OCI-LY7 (cell line): ENCODE results near the gene POPDC2. TPM values are rescaled to one million over a fixed set of nuclear protein-coding genes. Genes with fewer than 3 reads are reported as not detected.

ENCODE experiments used
- BruUV-seq: library from RNA; stranded (reverse); fragments of 400-500 nt; replicated peaks from 2 replicates; lab custom pipeline; 2021; lab: Mats Ljungman, UMichigan
- CTCF ChIA-PET: fragments of 300-600 bp; sonication (Branson Sonifier 250); formaldehyde crosslinking; loops from one replicate; lab custom pipeline; 2022; ENCODE audit warnings: antibody characterized with exemption; ENCODE audit not compliant: unreplicated experiment; lab: Charles Lee
- POLR2A ChIA-PET: fragments of 300-600 bp; sonication (Branson Sonifier 250); formaldehyde crosslinking; loops from one replicate; lab custom pipeline; 2022; ENCODE audit warnings: antibody characterized with exemption; lab: Charles Lee
- DNase-seq: peaks from one replicate; pipeline ENCODE4 v3.0.0-alpha.2; 2015; ENCODE audit warnings: low spot score
- H2AFZ ChIP-seq: fragments of 200-600 bp; sonication (generic), shearing (Covaris generic); 2 replicates; pipeline ENCODE4 v1.6.1; 2014; ENCODE audit warnings: mild to moderate bottlenecking, antibody characterized with exemption, low read length, moderate library complexity
- H3K27ac ChIP-seq: fragments of 200-600 bp; sonication (generic); 2 replicates; pipeline ENCODE4 v1.5.1; 2014; ENCODE audit warnings: mixed run types, low read depth, mild to moderate bottlenecking, moderate library complexity, low read length, inconsistent platforms; ENCODE audit not compliant: poor library complexity, severe bottlenecking
- H3K36me3 ChIP-seq: fragments of 200-600 bp; sonication (generic); 2 replicates; pipeline ENCODE4 v1.6.1; 2014; ENCODE audit warnings: mild to moderate bottlenecking, antibody characterized with exemption, low read length, moderate library complexity, mixed read lengths; ENCODE audit not compliant: insufficient read depth
- H3K4me1 ChIP-seq: fragments of 200-600 bp; sonication (generic); 2 replicates; pipeline ENCODE4 v1.5.1; 2014; ENCODE audit warnings: mild to moderate bottlenecking, low read length; ENCODE audit not compliant: insufficient read depth, poor library complexity, severe bottlenecking
- H3K4me2 ChIP-seq: fragments of 200-600 bp; sonication (generic); 2 replicates; pipeline ENCODE4 v1.6.1; 2014; ENCODE audit warnings: mild to moderate bottlenecking, low read length
- H3K4me3 ChIP-seq: fragments of 200-600 bp; sonication (generic); 2 replicates; pipeline ENCODE4 v1.5.1; 2014; ENCODE audit warnings: mild to moderate bottlenecking, low read depth, low read length; ENCODE audit not compliant: poor library complexity, severe bottlenecking
- H3K79me2 ChIP-seq: fragments of 200-600 bp; sonication (generic); 2 replicates; pipeline ENCODE4 v1.6.1; 2016; ENCODE audit warnings: low read depth, mild to moderate bottlenecking, low read length, moderate library complexity, mixed read lengths; ENCODE audit not compliant: insufficient read depth
- H3K9me2 ChIP-seq: fragments of 200-600 bp; sonication (generic); 2 replicates; pipeline ENCODE4 v1.6.1; 2016; ENCODE audit warnings: mild to moderate bottlenecking, low read length, mixed read lengths; ENCODE audit not compliant: insufficient read depth
- H3K9me3 ChIP-seq: fragments of 200-600 bp; sonication (generic); 2 replicates; pipeline ENCODE4 v1.6.1; 2014; ENCODE audit warnings: mild to moderate bottlenecking, mixed run types, low read length, mixed read lengths
- H4K20me1 ChIP-seq: fragments of 200-600 bp; sonication (generic); 2 replicates; pipeline ENCODE4 v1.6.1; 2014; ENCODE audit warnings: mild to moderate bottlenecking, antibody characterized with exemption, low read length, moderate library complexity, mixed read lengths; ENCODE audit not compliant: insufficient read depth
- EZH2phosphoT487 ChIP-seq: fragments of 200-600 bp; sonication (generic); IDR thresholded peaks from 2 replicates; pipeline ENCODE4 v1.6.1; 2018; ENCODE audit warnings: low read depth, borderline replicate concordance, mild to moderate bottlenecking, mixed run types, antibody characterized with exemption, low read length, moderate library complexity, mixed read lengths
- intact Hi-C: fragments of 100-400 bp; cut with micrococcal nuclease; formaldehyde crosslinking; loops from one replicate; pipeline ENCODE4 v1.10.0; 2022; ENCODE audit not compliant: unreplicated experiment
- total RNA-seq, 2 experiments: library from RNA; depleted of rRNA in 1 of 2; stranded (reverse); fragments of >200 nt in 1 of 2; shearing (Covaris generic) in 1 of 2; gene quantifications; 2 replicates each; pipeline ENCODE4 v1.2.3, GENCODE V29; 2014 to 2022
- TF ChIP-seq, protein P1 (sequence below): fragments of 200-600 bp; sonication (generic); conservative IDR thresholded peaks from 2 replicates; pipeline ENCODE4 v1.5.1; 2014; ENCODE audit warnings: mild to moderate bottlenecking, antibody characterized with exemption, low read length, moderate library complexity, mixed read lengths

Gene POPDC2
- total RNA-seq, 2 experiments from 2014 or later: 0.16 to 1.3 TPM

DNA sequence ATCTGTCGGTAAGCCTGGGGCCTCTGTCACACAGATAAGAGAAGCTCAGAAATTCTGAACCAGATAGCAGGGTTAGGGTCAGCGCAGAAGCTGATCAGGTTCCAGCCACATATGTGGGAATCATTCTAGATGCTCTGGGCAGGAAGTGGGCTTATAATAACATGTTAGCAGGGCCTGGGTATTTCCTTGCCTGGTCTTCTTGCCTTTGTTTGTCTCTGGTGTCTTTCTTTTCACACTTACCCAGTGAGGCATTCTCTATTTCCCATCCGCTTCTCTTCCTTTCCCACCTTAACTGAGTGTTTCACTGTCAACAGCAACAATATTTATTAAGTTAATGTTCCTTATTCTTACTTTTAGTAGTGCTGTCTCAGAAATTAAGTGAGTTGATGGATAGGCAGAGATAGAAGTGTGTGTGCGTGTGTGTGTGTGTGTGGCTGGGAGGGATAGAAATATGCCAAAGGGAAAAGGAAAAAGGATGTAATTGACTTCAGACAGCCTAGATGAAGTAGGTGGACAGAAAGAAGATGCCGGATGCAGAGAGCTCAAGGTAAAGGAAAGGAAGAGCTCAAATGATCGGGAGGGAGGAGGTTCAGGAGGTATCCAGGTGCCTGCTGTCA is 60.7 kb downstream of the POPDC2 start:
- Histone ChIP-seq H2AFZ (no peak overlapping the region), H3K4me3 (no peak overlapping the region), H3K9me2 (no peaks in the 10 kb centered on the region), H3K9me3 (no peaks in the 10 kb centered on the region), H4K20me1 (no peaks in the 10 kb centered on the region), H3K27ac (no peak overlapping the region), H3K36me3 (no peaks in the 10 kb centered on the region), H3K4me1 (no peaks in the 10 kb centered on the region), H3K4me2 (no peak overlapping the region), H3K79me2 (no peaks in the 10 kb centered on the region)
- intact Hi-C loops: no loop called here
- POLR2A ChIA-PET: no interaction called here
- TF ChIP-seq, protein P1, sequence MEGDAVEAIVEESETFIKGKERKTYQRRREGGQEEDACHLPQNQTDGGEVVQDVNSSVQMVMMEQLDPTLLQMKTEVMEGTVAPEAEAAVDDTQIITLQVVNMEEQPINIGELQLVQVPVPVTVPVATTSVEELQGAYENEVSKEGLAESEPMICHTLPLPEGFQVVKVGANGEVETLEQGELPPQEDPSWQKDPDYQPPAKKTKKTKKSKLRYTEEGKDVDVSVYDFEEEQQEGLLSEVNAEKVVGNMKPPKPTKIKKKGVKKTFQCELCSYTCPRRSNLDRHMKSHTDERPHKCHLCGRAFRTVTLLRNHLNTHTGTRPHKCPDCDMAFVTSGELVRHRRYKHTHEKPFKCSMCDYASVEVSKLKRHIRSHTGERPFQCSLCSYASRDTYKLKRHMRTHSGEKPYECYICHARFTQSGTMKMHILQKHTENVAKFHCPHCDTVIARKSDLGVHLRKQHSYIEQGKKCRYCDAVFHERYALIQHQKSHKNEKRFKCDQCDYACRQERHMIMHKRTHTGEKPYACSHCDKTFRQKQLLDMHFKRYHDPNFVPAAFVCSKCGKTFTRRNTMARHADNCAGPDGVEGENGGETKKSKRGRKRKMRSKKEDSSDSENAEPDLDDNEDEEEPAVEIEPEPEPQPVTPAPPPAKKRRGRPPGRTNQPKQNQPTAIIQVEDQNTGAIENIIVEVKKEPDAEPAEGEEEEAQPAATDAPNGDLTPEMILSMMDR: no peak
- no peak for TF ChIP-seq EZH2phosphoT487
- CTCF ChIA-PET: no interaction called here
- no TSS peak for BruUV-seq
- no peak for DNase-seq

DNA sequence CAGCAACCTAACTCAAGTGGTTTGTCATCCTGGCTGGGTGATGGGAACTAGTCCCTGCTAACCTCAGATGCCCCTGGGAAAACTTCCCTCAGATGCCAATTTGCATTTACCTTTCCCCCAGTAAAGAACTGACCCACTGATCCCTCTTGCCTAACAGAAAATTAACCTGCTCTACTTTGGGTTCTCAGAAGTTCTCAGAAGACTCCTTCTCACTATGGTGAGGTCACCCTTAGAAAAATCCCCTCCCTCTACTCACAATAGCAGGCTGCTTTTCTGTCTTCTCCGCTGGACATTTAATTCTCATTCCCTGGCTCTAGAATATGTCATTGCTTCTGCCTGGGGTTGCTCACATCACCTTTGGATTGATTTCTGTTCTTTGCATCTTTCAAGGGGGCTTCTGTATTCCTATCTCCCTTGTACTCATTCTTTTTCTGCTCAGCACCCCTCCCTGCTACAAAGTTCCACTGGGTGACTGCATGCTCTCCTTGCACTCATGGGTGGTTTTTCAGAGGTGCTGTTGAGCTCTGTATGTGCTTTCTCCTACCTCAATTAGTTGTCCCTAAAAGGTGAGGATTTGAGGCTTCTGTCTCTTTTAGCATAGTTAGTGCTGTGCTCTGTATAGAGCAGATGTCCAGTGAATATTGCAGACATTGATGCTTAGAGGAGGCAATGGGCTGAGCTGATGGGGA is 61.8 kb downstream of the POPDC2 start:
- Histone ChIP-seq H3K79me2 (no peaks in the 10 kb centered on the region), H3K4me2 (no peak overlapping the region), H2AFZ (no peak overlapping the region), H3K27ac (no peak overlapping the region), H4K20me1 (no peaks in the 10 kb centered on the region), H3K9me2 (no peaks in the 10 kb centered on the region), H3K36me3 (no peaks in the 10 kb centered on the region), H3K4me1 (no peaks in the 10 kb centered on the region), H3K4me3 (no peak overlapping the region), H3K9me3 (no peaks in the 10 kb centered on the region)
- CTCF ChIA-PET: no interaction called here
- BruUV-seq: no TSS peak
- POLR2A ChIA-PET: no interaction called here
- intact Hi-C loops: no loop called here
- TF ChIP-seq EZH2phosphoT487: no peak
- TF ChIP-seq, protein P1: no peak
- no peak for DNase-seq
